ENCODE results near the gene ABCA3.
"Not testable (repeated sequence)": the region's sequence is repeated elsewhere in the genome, so short reads cannot be mapped to it uniquely, and the experiment has no call there.

ABCA3 gene
- 6.6 to 30.7 (median 21.8) reads per million in 9 experiments for total RNA-seq

- Mint-ChIP-seq H3K36me3 (ENCODE audit: insufficient read depth) (peaks cover 9% of the 10 kb centered on the region), H3K9me3 (no peaks in the 10 kb centered on the region), H3K27me3 (no peaks in the 10 kb centered on the region), H3K27ac (peak within 1 kb of the TSS in 1 of 2 donors; percentile 66), H3K4me1 (ENCODE audit: low read depth in 2 of 2) (peaks cover 11 to 16% of the 10 kb centered on the region in 2 donors), H3K4me3 (peak within 1 kb of the TSS; percentile 84)
- ATAC-seq (replicated peaks) (peak; percentile 90), DNase-seq (peak; percentile 91 to 96 (median 95))
These were observed at the start of gene ABCA3 for GRCh38 chr16:2340564-2341455. ABCA3 (minus strand) TSS chr16:2340728; CDS start chr16:2326466, 14,262 bp downstream.

GRCh38 chr16:2388875-2389433 lies 48.4 kb upstream of the ABCA3 start:
- Mint-ChIP-seq H3K4me1 (ENCODE audit: low read depth in 2 of 2) (no peaks in the 10 kb centered on the region), H3K9me3 (peaks cover 0 to 3% of the 10 kb centered on the region in 2 donors), H3K27ac (no peak overlapping the region), H3K36me3 (ENCODE audit: insufficient read depth) (peaks cover under 1% of the 10 kb centered on the region), H3K27me3 (peaks cover 13 to 18% of the 10 kb centered on the region in 2 donors), H3K4me3 (no peak overlapping the region)
- DNase-seq (no peak), ATAC-seq (replicated peaks) (no peak)

- Mint-ChIP-seq H3K27ac (no peak overlapping the region), H3K4me1 (ENCODE audit: low read depth in 2 of 2) (no peaks in the 10 kb centered on the region), H3K36me3 (ENCODE audit: insufficient read depth) (peaks cover 3% of the 10 kb centered on the region), H3K4me3 (no peak overlapping the region), H3K9me3 (peaks cover 0 to 3% of the 10 kb centered on the region in 2 donors), H3K27me3 (peaks cover 13 to 18% of the 10 kb centered on the region in 2 donors)
- no peak for DNase-seq
- ATAC-seq (replicated peaks) = no peak
These were observed 47.8 kb upstream of the ABCA3 start for GRCh38 chr16:2388139-2388874.

GRCh38 chr16:2386990-2387389 lies 46.5 kb upstream of the ABCA3 start:
- H3K4me3 Mint-ChIP-seq = no peak overlapping the region
- H3K9me3 Mint-ChIP-seq = peaks cover 0 to 3% of the 10 kb centered on the region in 2 donors
- no peak overlapping the region for H3K27ac Mint-ChIP-seq
- H3K27me3 Mint-ChIP-seq = peaks cover 6 to 16% of the 10 kb centered on the region in 2 donors
- DNase-seq (no peak), ATAC-seq (replicated peaks) (no peak)
- peaks cover 6% of the 10 kb centered on the region for H3K36me3 Mint-ChIP-seq (ENCODE audit: insufficient read depth)
- no peaks in the 10 kb centered on the region for H3K4me1 Mint-ChIP-seq (ENCODE audit: low read depth in 2 of 2)

- not testable (repeated sequence) for H3K9me3 Mint-ChIP-seq; DNase-seq; H3K4me1 Mint-ChIP-seq (ENCODE audit: low read depth in 2 of 2); H3K36me3 Mint-ChIP-seq (ENCODE audit: insufficient read depth); H3K4me3 Mint-ChIP-seq; H3K27me3 Mint-ChIP-seq; H3K27ac Mint-ChIP-seq; ATAC-seq (replicated peaks)
These were observed 45.5 kb upstream of the ABCA3 start for GRCh38 chr16:2385982-2386381.

- H3K4me1 Mint-ChIP-seq (ENCODE audit: low read depth in 2 of 2) = no peaks in the 10 kb centered on the region
- peaks cover 6% of the 10 kb centered on the region for H3K36me3 Mint-ChIP-seq (ENCODE audit: insufficient read depth)
- H3K4me3 Mint-ChIP-seq = no peak overlapping the region
- ATAC-seq (replicated peaks) (no peak), DNase-seq (no peak)
- peaks cover 0 to 3% of the 10 kb centered on the region in 2 donors for H3K9me3 Mint-ChIP-seq
- no peak overlapping the region for H3K27ac Mint-ChIP-seq
- peaks cover 5 to 7% of the 10 kb centered on the region in 2 donors for H3K27me3 Mint-ChIP-seq
These were observed 44.8 kb upstream of the ABCA3 start for GRCh38 chr16:2385190-2385836.

GRCh38 chr16:2384426-2384825 lies 43.9 kb upstream of the ABCA3 start:
- ATAC-seq (replicated peaks) = no peak
- H3K9me3 Mint-ChIP-seq = peaks cover 0 to 3% of the 10 kb centered on the region in 2 donors

GRCh38 chr16:2383501-2383900 lies 43.0 kb upstream of the ABCA3 start:
- Mint-ChIP-seq H3K27ac (no peak overlapping the region), H3K36me3 (ENCODE audit: insufficient read depth) (peaks cover 6% of the 10 kb centered on the region), H3K4me1 (ENCODE audit: low read depth in 2 of 2) (no peaks in the 10 kb centered on the region), H3K27me3 (peaks cover 5 to 7% of the 10 kb centered on the region in 2 donors), H3K4me3 (no peak overlapping the region), H3K9me3 (peaks cover 0 to 1% of the 10 kb centered on the region in 2 donors)
- no peak for DNase-seq
- no peak for ATAC-seq (replicated peaks)

More at GRCh38 chr16:2384426-2384825, 43.9 kb upstream of the ABCA3 start:
- Mint-ChIP-seq H3K27me3 (peaks cover 5 to 7% of the 10 kb centered on the region in 2 donors), H3K4me1 (ENCODE audit: low read depth in 2 of 2) (no peaks in the 10 kb centered on the region), H3K27ac (no peak overlapping the region), H3K36me3 (ENCODE audit: insufficient read depth) (peaks cover 6% of the 10 kb centered on the region), H3K4me3 (no peak overlapping the region)
- no peak for DNase-seq

- Mint-ChIP-seq H3K4me3 (no peak overlapping the region), H3K9me3 (no peaks in the 10 kb centered on the region), H3K36me3 (ENCODE audit: insufficient read depth) (no peaks in the 10 kb centered on the region), H3K4me1 (ENCODE audit: low read depth in 2 of 2) (no peaks in the 10 kb centered on the region), H3K27ac (no peak overlapping the region), H3K27me3 (peaks cover 12 to 37% of the 10 kb centered on the region in 2 donors)
- DNase-seq = no peak
- ATAC-seq (replicated peaks) = no peak
These were observed 34.1 kb upstream of the ABCA3 start for GRCh38 chr16:2374644-2375043.

- Mint-ChIP-seq H3K4me1 (ENCODE audit: low read depth in 2 of 2) (no peaks in the 10 kb centered on the region), H3K27me3 (peaks cover 23 to 52% of the 10 kb centered on the region in 2 donors), H3K4me3 (no peak overlapping the region), H3K27ac (no peak overlapping the region), H3K36me3 (ENCODE audit: insufficient read depth) (no peaks in the 10 kb centered on the region), H3K9me3 (no peaks in the 10 kb centered on the region)
- DNase-seq (no peak), ATAC-seq (replicated peaks) (no peak)
These were observed 32.6 kb upstream of the ABCA3 start for GRCh38 chr16:2373176-2373575.

GRCh38 chr16:2372684-2373083 lies 32.2 kb upstream of the ABCA3 start:
- DNase-seq (no peak), ATAC-seq (replicated peaks) (no peak)
- Mint-ChIP-seq H3K27me3 (peaks cover 27 to 57% of the 10 kb centered on the region in 2 donors), H3K36me3 (ENCODE audit: insufficient read depth) (no peaks in the 10 kb centered on the region), H3K4me1 (ENCODE audit: low read depth in 2 of 2) (no peaks in the 10 kb centered on the region), H3K27ac (no peak overlapping the region), H3K9me3 (no peaks in the 10 kb centered on the region), H3K4me3 (no peak overlapping the region)

- no peak for ATAC-seq (replicated peaks)
- Mint-ChIP-seq H3K27me3 (peaks cover 33 to 69% of the 10 kb centered on the region in 2 donors), H3K4me3 (no peak overlapping the region), H3K4me1 (ENCODE audit: low read depth in 2 of 2) (no peaks in the 10 kb centered on the region), H3K36me3 (ENCODE audit: insufficient read depth) (no peaks in the 10 kb centered on the region), H3K9me3 (no peaks in the 10 kb centered on the region), H3K27ac (no peak overlapping the region)
- no peak for DNase-seq
These were observed 30.9 kb upstream of the ABCA3 start for GRCh38 chr16:2371421-2371820.

- no peak overlapping the region for H3K4me3 Mint-ChIP-seq
- no peaks in the 10 kb centered on the region for H3K9me3 Mint-ChIP-seq
- ATAC-seq (replicated peaks) (no peak), DNase-seq (no peak)
- no peak overlapping the region for H3K27ac Mint-ChIP-seq
- peaks cover 38 to 76% of the 10 kb centered on the region in 2 donors for H3K27me3 Mint-ChIP-seq
- H3K36me3 Mint-ChIP-seq (ENCODE audit: insufficient read depth) = no peaks in the 10 kb centered on the region
- H3K4me1 Mint-ChIP-seq (ENCODE audit: low read depth in 2 of 2) = no peaks in the 10 kb centered on the region
These were observed 30.2 kb upstream of the ABCA3 start for GRCh38 chr16:2370721-2371120.

All from effector memory CD8-positive, alpha-beta T cell (primary cell).